ENCODE results near the gene SLC5A2.

- no peak for TF ChIP-seq CTCF (conservative IDR thresholded peaks at IDR 0.05; ENCODE audit: low read length)
- no peak for TF ChIP-seq EZH2phosphoT487 (IDR thresholded peaks at IDR 0.05; ENCODE audit: borderline replicate concordance, low read depth, low read length)
Observed at GRCh38 chr16:31435341-31436220, 47.3 kb upstream of the SLC5A2 start.

Measured in OCI-LY7 (cell line).